Loucy (cell line): ENCODE results near the gene RAB4A.

Experiments used
- H2AFZ ChIP-seq: fragments of 200-600 bp; sonication (generic); 2 replicates; pipeline ENCODE4 v1.6.0; 2016; ENCODE audit warnings: antibody characterized with exemption, mild to moderate bottlenecking, low read length, moderate library complexity
- H3F3A ChIP-seq: fragments of 200-600 bp; 2 replicates; pipeline ENCODE4 v1.6.0; 2016; ENCODE audit warnings: antibody characterized with exemption, low read depth, mild to moderate bottlenecking
- H3K27me3 ChIP-seq: fragments of 200-600 bp; sonication (generic); 2 replicates; pipeline ENCODE4 v1.6.1; 2014; ENCODE audit warnings: low read length, mild to moderate bottlenecking; ENCODE audit not compliant: insufficient read depth, poor library complexity, severe bottlenecking
- H3K36me3 ChIP-seq: fragments of 200-600 bp; sonication (generic); 2 replicates; pipeline ENCODE4 v1.6.1; 2016; ENCODE audit warnings: low read length; ENCODE audit not compliant: insufficient read depth
- H3K4me1 ChIP-seq: fragments of 200-600 bp; sonication (generic); 2 replicates; pipeline ENCODE4 v1.5.1; 2014; ENCODE audit warnings: low read length, mild to moderate bottlenecking; ENCODE audit not compliant: insufficient read depth, poor library complexity, severe bottlenecking
- H3K4me2 ChIP-seq: fragments of 200-600 bp; sonication (generic); 2 replicates; pipeline ENCODE4 v1.6.0; 2014; ENCODE audit warnings: antibody characterized with exemption, low read length, low read depth, mild to moderate bottlenecking; ENCODE audit not compliant: poor library complexity, severe bottlenecking
- H3K4me3 ChIP-seq: fragments of 200-600 bp; sonication (generic); 2 replicates; pipeline ENCODE4 v1.5.1; 2014; ENCODE audit warnings: low read length, mild to moderate bottlenecking, mixed read lengths; ENCODE audit not compliant: poor library complexity, severe bottlenecking
- H3K79me2 ChIP-seq: fragments of 200-600 bp; sonication (generic); 2 replicates; pipeline ENCODE4 v1.6.1; 2014; ENCODE audit warnings: low read length; ENCODE audit not compliant: insufficient read depth
- H3K9ac ChIP-seq: fragments of 200-600 bp; sonication (generic); 2 replicates; pipeline ENCODE4 v1.6.0; 2014; ENCODE audit warnings: mild to moderate bottlenecking, low read depth, low read length, moderate library complexity; ENCODE audit not compliant: poor library complexity, severe bottlenecking
- H3K9me2 ChIP-seq: fragments of 200-600 bp; sonication (generic); replicated peaks from 2 replicates; pipeline ENCODE4 v1.6.1; 2016; ENCODE audit warnings: low read depth, low read length, mixed read lengths
- H3K9me3 ChIP-seq: fragments of 200-600 bp; sonication (generic); 2 replicates; pipeline ENCODE4 v1.6.1; 2014; ENCODE audit warnings: mild to moderate bottlenecking, antibody characterized with exemption, low read length, low read depth; ENCODE audit not compliant: insufficient read depth
- H4K20me1 ChIP-seq: fragments of 200-600 bp; sonication (generic); 2 replicates; pipeline ENCODE4 v1.6.0; 2014; ENCODE audit warnings: antibody characterized with exemption, low read length, mild to moderate bottlenecking; ENCODE audit not compliant: insufficient read depth, poor library complexity, severe bottlenecking
- EZH2phosphoT487 ChIP-seq: fragments of 200-600 bp; IDR thresholded peaks from 2 replicates; pipeline ENCODE4 v1.6.1; 2018; ENCODE audit warnings: antibody characterized with exemption, mild to moderate bottlenecking, moderate library complexity, borderline replicate concordance
- TF ChIP-seq, protein P1 (sequence below): fragments of 200-600 bp; sonication (generic); conservative IDR thresholded peaks from 2 replicates; pipeline ENCODE4 v1.5.1; 2014; ENCODE audit warnings: mild to moderate bottlenecking, antibody characterized with exemption, low read length

The RAB4A gene

GRCh38 chr1:229334716-229335115, 63.8 kb downstream of the RAB4A start:
- Histone ChIP-seq H3K9ac (no peak overlapping the region), H3K27me3 (no peaks in the 10 kb centered on the region), H3K4me3 (no peak overlapping the region), H3K36me3 (0 out of 2 replicates have a peak, but pooled peaks cover 4% of the 10 kb centered on the region), H2AFZ (no peak overlapping the region), H3F3A (no peaks in the 10 kb centered on the region; the same call in 1 of the 2 replicates), H4K20me1 (peaks cover 21% of the 10 kb centered on the region), H3K9me2 (no peaks in the 10 kb centered on the region), H3K9me3 (no peaks in the 10 kb centered on the region), H3K79me2 (peaks cover 54% of the 10 kb centered on the region), H3K4me2 (no peak overlapping the region), H3K4me1 (peaks cover 31% of the 10 kb centered on the region)
- TF ChIP-seq, protein P1, sequence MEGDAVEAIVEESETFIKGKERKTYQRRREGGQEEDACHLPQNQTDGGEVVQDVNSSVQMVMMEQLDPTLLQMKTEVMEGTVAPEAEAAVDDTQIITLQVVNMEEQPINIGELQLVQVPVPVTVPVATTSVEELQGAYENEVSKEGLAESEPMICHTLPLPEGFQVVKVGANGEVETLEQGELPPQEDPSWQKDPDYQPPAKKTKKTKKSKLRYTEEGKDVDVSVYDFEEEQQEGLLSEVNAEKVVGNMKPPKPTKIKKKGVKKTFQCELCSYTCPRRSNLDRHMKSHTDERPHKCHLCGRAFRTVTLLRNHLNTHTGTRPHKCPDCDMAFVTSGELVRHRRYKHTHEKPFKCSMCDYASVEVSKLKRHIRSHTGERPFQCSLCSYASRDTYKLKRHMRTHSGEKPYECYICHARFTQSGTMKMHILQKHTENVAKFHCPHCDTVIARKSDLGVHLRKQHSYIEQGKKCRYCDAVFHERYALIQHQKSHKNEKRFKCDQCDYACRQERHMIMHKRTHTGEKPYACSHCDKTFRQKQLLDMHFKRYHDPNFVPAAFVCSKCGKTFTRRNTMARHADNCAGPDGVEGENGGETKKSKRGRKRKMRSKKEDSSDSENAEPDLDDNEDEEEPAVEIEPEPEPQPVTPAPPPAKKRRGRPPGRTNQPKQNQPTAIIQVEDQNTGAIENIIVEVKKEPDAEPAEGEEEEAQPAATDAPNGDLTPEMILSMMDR = no peak
- TF ChIP-seq EZH2phosphoT487 = no peak

GRCh38 chr1:229336345-229336744, 65.4 kb downstream of the RAB4A start:
- 0 out of 2 replicates have a peak, but pooled peaks cover 4% of the 10 kb centered on the region for H3K36me3 ChIP-seq
- no peaks in the 10 kb centered on the region for H3K9me3 ChIP-seq
- H3K4me1 ChIP-seq = peaks cover 41% of the 10 kb centered on the region
- peak overlapping the region; percentile 26 for H3K9ac ChIP-seq
- peak overlapping the region; percentile 13 for H3K4me3 ChIP-seq
- H3K79me2 ChIP-seq = peaks cover 64% of the 10 kb centered on the region
- no peaks in the 10 kb centered on the region for H3K27me3 ChIP-seq
- no peaks in the 10 kb centered on the region; the same call in 1 of the 2 replicates for H3F3A ChIP-seq
- no peaks in the 10 kb centered on the region for H3K9me2 ChIP-seq
- peaks cover 24% of the 10 kb centered on the region for H4K20me1 ChIP-seq
- TF ChIP-seq, protein P1 = no peak
- TF ChIP-seq EZH2phosphoT487 = no peak
- no peak overlapping the region for H2AFZ ChIP-seq
- peak overlapping the region; percentile 57 for H3K4me2 ChIP-seq

- H4K20me1 ChIP-seq = peaks cover 28% of the 10 kb centered on the region
- no peaks in the 10 kb centered on the region; the same call in 1 of the 2 replicates for H3F3A ChIP-seq
- peak overlapping the region; percentile 85 for H3K4me3 ChIP-seq
- peak overlapping the region; percentile 44 for H3K9ac ChIP-seq
- H3K79me2 ChIP-seq = peaks cover 66% of the 10 kb centered on the region
- peaks cover 44% of the 10 kb centered on the region for H3K4me1 ChIP-seq
- no peaks in the 10 kb centered on the region for H3K9me3 ChIP-seq
- TF ChIP-seq, protein P1 = no peak
- no peak for TF ChIP-seq EZH2phosphoT487
- peak overlapping the region; percentile 84 for H3K4me2 ChIP-seq
- no peaks in the 10 kb centered on the region for H3K9me2 ChIP-seq
- H3K36me3 ChIP-seq = 0 out of 2 replicates have a peak, but pooled peaks cover 1% of the 10 kb centered on the region
- H2AFZ ChIP-seq = no peak overlapping the region
- no peaks in the 10 kb centered on the region for H3K27me3 ChIP-seq
These were observed 68.2 kb downstream of the RAB4A start for GRCh38 chr1:229339086-229339485.
